Lower lobe of right lung (tissue), 2 donors: ENCODE measurements around the gene SLC1A6. TPM values are rescaled to one million over a fixed set of nuclear protein-coding genes. Genes with fewer than 3 reads are reported as not detected.

Experiments used
- ATAC-seq, 2 donors: fragments of 200-7000 bp; cut with Tn5 transposase; one replicate each; pipeline ENCODE4 v1.9.1; 2020 to 2022; ENCODE audit warnings: mild to moderate bottlenecking in 2 of 2, moderate library complexity in 2 of 2
- DNase-seq: peaks from one replicate; pipeline ENCODE4 v3.0.0-alpha.2; 2020
- H3K27ac ChIP-seq: fragments of 200-600 bp; one replicate; pipeline ENCODE4 v1.8.0; 2022
- H3K27me3 ChIP-seq: fragments of 200-600 bp; one replicate; pipeline ENCODE4 v1.8.0; 2022; ENCODE audit warnings: low read depth
- H3K36me3 ChIP-seq: fragments of 200-600 bp; one replicate; pipeline ENCODE4 v1.8.0; 2022; ENCODE audit warnings: mild to moderate bottlenecking
- H3K4me1 ChIP-seq: fragments of 200-600 bp; one replicate; pipeline ENCODE4 v1.8.0; 2022
- H3K4me3 ChIP-seq: fragments of 200-600 bp; one replicate; pipeline ENCODE4 v1.8.0; 2022; ENCODE audit warnings: mild to moderate bottlenecking
- H3K9me3 ChIP-seq: fragments of 200-600 bp; one replicate; pipeline ENCODE4 v1.8.0; 2022
- intact Hi-C: fragments of 100-400 bp; cut with DNase I; formaldehyde crosslinking; loops from one replicate; pipeline ENCODE4 v1.11.0; 2022
- total RNA-seq: library from RNA; stranded (reverse); fragmentation: NEBNext Ultra II Directional; extraction: Animal tissue kit (Norgen Biotek cat#: 25700); gene quantifications from one replicate; pipeline ENCODE4 v1.2.1, GENCODE V29; 2021
- TF ChIP-seq, protein P1 (sequence below): fragments of 200-600 bp; IDR thresholded peaks from one replicate; pipeline ENCODE4 v1.8.0; 2022; ENCODE audit warnings: antibody characterized with exemption, mild to moderate bottlenecking
- donor health status: DM: no; HTN: yes; CAD: no; lungs with severe emphysema.

SLC1A6 gene
- total RNA-seq, 1 donor from 2014 or later: not detected

GRCh38 chr19:14992780-14993179 is 13.1 kb upstream of the SLC1A6 start:
- no peak for DNase-seq
- TF ChIP-seq, protein P1, sequence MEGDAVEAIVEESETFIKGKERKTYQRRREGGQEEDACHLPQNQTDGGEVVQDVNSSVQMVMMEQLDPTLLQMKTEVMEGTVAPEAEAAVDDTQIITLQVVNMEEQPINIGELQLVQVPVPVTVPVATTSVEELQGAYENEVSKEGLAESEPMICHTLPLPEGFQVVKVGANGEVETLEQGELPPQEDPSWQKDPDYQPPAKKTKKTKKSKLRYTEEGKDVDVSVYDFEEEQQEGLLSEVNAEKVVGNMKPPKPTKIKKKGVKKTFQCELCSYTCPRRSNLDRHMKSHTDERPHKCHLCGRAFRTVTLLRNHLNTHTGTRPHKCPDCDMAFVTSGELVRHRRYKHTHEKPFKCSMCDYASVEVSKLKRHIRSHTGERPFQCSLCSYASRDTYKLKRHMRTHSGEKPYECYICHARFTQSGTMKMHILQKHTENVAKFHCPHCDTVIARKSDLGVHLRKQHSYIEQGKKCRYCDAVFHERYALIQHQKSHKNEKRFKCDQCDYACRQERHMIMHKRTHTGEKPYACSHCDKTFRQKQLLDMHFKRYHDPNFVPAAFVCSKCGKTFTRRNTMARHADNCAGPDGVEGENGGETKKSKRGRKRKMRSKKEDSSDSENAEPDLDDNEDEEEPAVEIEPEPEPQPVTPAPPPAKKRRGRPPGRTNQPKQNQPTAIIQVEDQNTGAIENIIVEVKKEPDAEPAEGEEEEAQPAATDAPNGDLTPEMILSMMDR: no peak

GRCh38 chr19:14985133-14985532 is 5.5 kb upstream of the SLC1A6 start:
- Histone ChIP-seq H3K36me3 (no peaks in the 10 kb centered on the region), H3K9me3 (no peaks in the 10 kb centered on the region), H3K4me3 (no peak overlapping the region), H3K27me3 (peaks cover 31% of the 10 kb centered on the region), H3K4me1 (no peaks in the 10 kb centered on the region), H3K27ac (no peak overlapping the region)
- intact Hi-C loops: no loop called here
- TF ChIP-seq, protein P1: no peak
- DNase-seq: no peak
- ATAC-seq: no peak

More at GRCh38 chr19:14992780-14993179, 13.1 kb upstream of the SLC1A6 start:
- Histone ChIP-seq H3K27ac (no peak overlapping the region), H3K9me3 (no peaks in the 10 kb centered on the region), H3K36me3 (no peaks in the 10 kb centered on the region), H3K4me3 (no peak overlapping the region), H3K27me3 (peaks cover 10% of the 10 kb centered on the region), H3K4me1 (no peaks in the 10 kb centered on the region)
- intact Hi-C loops: no loop called here
- no peak for ATAC-seq

- H3K27me3 ChIP-seq: peaks cover 59% of the 10 kb centered on the region
- no peak for DNase-seq
- no peak overlapping the region for H3K27ac ChIP-seq
- TF ChIP-seq, protein P1: no peak
- intact Hi-C loops: no loop called here
- no peak overlapping the region for H3K4me3 ChIP-seq
- no peak for ATAC-seq
- no peaks in the 10 kb centered on the region for H3K9me3 ChIP-seq
- no peaks in the 10 kb centered on the region for H3K36me3 ChIP-seq
- no peaks in the 10 kb centered on the region for H3K4me1 ChIP-seq
Measured at GRCh38 chr19:14978161-14978776, 1.4 kb downstream of the SLC1A6 start.

- intact Hi-C loops: no loop called here
- DNase-seq (no peak), ATAC-seq (no peak)
- no peak overlapping the region for H3K27ac ChIP-seq
- no peak overlapping the region for H3K4me3 ChIP-seq
- TF ChIP-seq, protein P1: no peak
- H3K9me3 ChIP-seq: no peaks in the 10 kb centered on the region
- H3K27me3 ChIP-seq: peaks cover 56% of the 10 kb centered on the region
- H3K36me3 ChIP-seq: no peaks in the 10 kb centered on the region
- no peaks in the 10 kb centered on the region for H3K4me1 ChIP-seq
Measured at GRCh38 chr19:14977128-14977527, 2.5 kb downstream of the SLC1A6 start.

DNA sequence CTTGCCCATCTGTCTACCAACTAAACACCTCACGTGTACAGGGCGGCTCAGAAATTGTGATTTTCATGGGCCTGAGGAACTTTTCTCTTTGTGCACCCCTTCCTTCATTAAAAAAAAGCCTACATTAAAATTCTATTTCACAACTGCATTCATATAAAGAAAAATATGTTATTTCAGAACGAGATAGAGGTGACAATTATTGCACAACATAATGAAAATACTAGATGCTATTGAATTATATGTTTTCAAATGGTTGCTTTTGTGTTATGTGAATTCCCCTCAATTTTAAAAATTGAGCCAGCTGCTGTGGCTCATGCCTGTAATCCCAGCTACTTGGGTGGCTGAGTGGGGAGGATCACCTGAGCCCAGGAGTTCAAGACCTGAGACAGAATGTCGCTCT is 5.2 kb downstream of the SLC1A6 start:
- DNase-seq (no peak), ATAC-seq (no peak)
- H3K4me1 ChIP-seq: no peaks in the 10 kb centered on the region
- H3K27me3 ChIP-seq: peaks cover 34% of the 10 kb centered on the region
- no peak overlapping the region for H3K4me3 ChIP-seq
- intact Hi-C loops: no loop called here
- TF ChIP-seq, protein P1: no peak
- no peaks in the 10 kb centered on the region for H3K36me3 ChIP-seq
- H3K9me3 ChIP-seq: no peaks in the 10 kb centered on the region
- H3K27ac ChIP-seq: no peak overlapping the region
